SK-N-SH (cell line): ENCODE results near the gene SOAT2. TPM values are rescaled to one million over a fixed set of nuclear protein-coding genes. Genes with fewer than 3 reads are reported as not detected.

ENCODE experiments used
- CTCF ChIA-PET: fragments of 300-600, 350-600 bp; formaldehyde crosslinking; extraction: SDS; loops from one replicate; lab custom pipeline; 2021; lab: Yijun Ruan, JAX
- POLR2A ChIA-PET: fragments of 350-600 bp; sonication (Branson Sonifier 250); formaldehyde crosslinking; extraction: SDS; loops from one replicate; lab custom pipeline; 2020; ENCODE audit warnings: antibody characterized with exemption, inconsistent platforms; lab: Yijun Ruan, JAX
- DNase-seq: peaks from one replicate; pipeline ENCODE4 v3.0.0; 2012
- H2AFZ ChIP-seq: fragments of 200-600 bp; sonication (generic); 2 replicates; pipeline ENCODE4 v1.8.1; 2016; ENCODE audit warnings: antibody characterized with exemption, mild to moderate bottlenecking, low read depth
- H3F3A ChIP-seq: fragments of 200-600 bp; sonication (generic); replicated peaks from 2 replicates; pipeline ENCODE3; 2016; ENCODE audit warnings: antibody characterized with exemption, mild to moderate bottlenecking; ENCODE audit not compliant: insufficient read depth
- H3K27ac ChIP-seq, 2 experiments: fragments of 200-500 bp in 1 of 2; fragments of 200-600 bp in 1 of 2; sonication (Bioruptor generic) in 1 of 2; sonication (generic), shearing (Covaris generic) in 1 of 2; 2 replicates each; pipeline versions ENCODE4 v1.5.1 to v1.6.1; 2014 to 2016; ENCODE audit warnings: low read depth in 2 of 2, inconsistent platforms in 1 of 2, low read length in 1 of 2, mild to moderate bottlenecking in 1 of 2, mixed read lengths in 1 of 2
- H3K27me3 ChIP-seq: fragments of 200-600 bp; sonication (generic), shearing (Covaris generic); 2 replicates; pipeline ENCODE4 v1.6.1; 2016; ENCODE audit warnings: mixed run types; ENCODE audit not compliant: insufficient read depth
- H3K36me3 ChIP-seq, 2 experiments: fragments of 200-500 bp in 1 of 2; fragments of 200-600 bp in 1 of 2; sonication (Bioruptor generic) in 1 of 2; sonication (generic) in 1 of 2; replicated peaks in 1 of 2; 2 replicates each; pipeline versions ENCODE3 to v1.5.1; 2014 to 2016; ENCODE audit warnings: low read length in 1 of 2, mild to moderate bottlenecking in 1 of 2; ENCODE audit not compliant: insufficient read depth in 2 of 2, control insufficient read depth in 1 of 2
- H3K4me1 ChIP-seq, 2 experiments: fragments of 200-500 bp in 1 of 2; fragments of 200-600 bp in 1 of 2; sonication (Bioruptor generic) in 1 of 2; sonication (generic), shearing (Covaris generic) in 1 of 2; 2 replicates each; pipeline versions ENCODE4 v1.5.1 to v1.6.1; 2014 to 2016; ENCODE audit warnings: low read depth in 1 of 2, low read length in 1 of 2, mixed run types in 1 of 2; ENCODE audit not compliant: insufficient read depth in 2 of 2, control insufficient read depth in 1 of 2
- H3K4me2 ChIP-seq: fragments of 200-600 bp; sonication (generic), shearing (Covaris generic); 2 replicates; pipeline ENCODE4 v1.6.1; 2017; ENCODE audit warnings: mixed run types
- H3K4me3 ChIP-seq, 2 experiments: fragments of 200-500 bp in 1 of 2; fragments of 200-600 bp in 1 of 2; sonication (Bioruptor generic) in 1 of 2; sonication (generic), shearing (Covaris generic) in 1 of 2; 2 replicates each; pipeline versions ENCODE4 v1.5.1 to v1.8.1; 2014 to 2016; ENCODE audit warnings: low read depth in 2 of 2, inconsistent platforms in 1 of 2, low read length in 1 of 2, mild to moderate bottlenecking in 1 of 2, mixed read lengths in 1 of 2, moderate library complexity in 1 of 2
- H3K79me2 ChIP-seq: fragments of 200-600 bp; sonication (generic); 2 replicates; pipeline ENCODE4 v1.8.1; 2017; ENCODE audit warnings: mild to moderate bottlenecking; ENCODE audit not compliant: insufficient read depth
- H3K9ac ChIP-seq: fragments of 200-600 bp; sonication (generic); 2 replicates; pipeline ENCODE4 v1.6.1; 2017; ENCODE audit warnings: mixed run types
- H3K9me2 ChIP-seq: fragments of 200-600 bp; sonication (generic); 2 replicates; pipeline ENCODE4 v1.6.1; 2017; ENCODE audit warnings: mixed run types
- H3K9me3 ChIP-seq: fragments of 200-600 bp; sonication (generic); 2 replicates; pipeline ENCODE4 v1.6.1; 2017; ENCODE audit warnings: mixed run types, mild to moderate bottlenecking, moderate library complexity
- H4K20me1 ChIP-seq: fragments of 200-600 bp; sonication (generic); 2 replicates; pipeline ENCODE4 v1.6.1; 2017; ENCODE audit warnings: mild to moderate bottlenecking, mixed run types; ENCODE audit not compliant: insufficient read depth
- CTCF ChIP-seq: fragments of 200-600 bp; sonication (generic); IDR thresholded peaks from 2 replicates; pipeline ENCODE4 v1.6.1; 2017; ENCODE audit warnings: antibody characterized with exemption, mild to moderate bottlenecking, moderate library complexity
- EP300 ChIP-seq, 2 experiments: IDR thresholded peaks; 2 replicates each; pipeline versions ENCODE4 v1.4.0 to v1.6.1; 2012; ENCODE audit warnings: borderline replicate concordance in 1 of 2, low read depth in 1 of 2, low read length in 1 of 2
- EZH2phosphoT487 ChIP-seq: fragments of 200-600 bp; sonication (generic); IDR thresholded peaks from 2 replicates; pipeline ENCODE4 v1.6.1; 2017; ENCODE audit warnings: low read depth, mixed run types, mild to moderate bottlenecking, antibody characterized with exemption, moderate library complexity, borderline replicate concordance
- JUND ChIP-seq: IDR thresholded peaks from 2 replicates; pipeline ENCODE4 v1.4.0; 2012
- MAX ChIP-seq: IDR thresholded peaks from 2 replicates; pipeline ENCODE4 v1.4.0; 2012; ENCODE audit warnings: low read depth
- NFIC ChIP-seq: IDR thresholded peaks from 2 replicates; pipeline ENCODE4 v1.4.0; 2012; ENCODE audit warnings: borderline replicate concordance
- NRF1 ChIP-seq: IDR thresholded peaks from 2 replicates; pipeline ENCODE4 v1.6.1; 2012; ENCODE audit warnings: low read depth, mild to moderate bottlenecking, low read length
- POLR2AphosphoS5 ChIP-seq: IDR thresholded peaks from 2 replicates; pipeline ENCODE4 v1.6.1; 2012; ENCODE audit warnings: low read depth, low read length
- RAD21 ChIP-seq: IDR thresholded peaks from 2 replicates; pipeline ENCODE4 v1.6.1; 2012; ENCODE audit warnings: mild to moderate bottlenecking, low read length
- RCOR1 ChIP-seq: fragments of 150-350 bp; IDR thresholded peaks from 2 replicates; pipeline ENCODE4 v1.6.1; 2017; ENCODE audit warnings: antibody characterized with exemption, low read length
- SMC3 ChIP-seq: IDR thresholded peaks from 2 replicates; pipeline ENCODE4 v1.6.1; 2012; ENCODE audit warnings: low read depth, low read length, improper control_type of control experiment
- TAF1 ChIP-seq: IDR thresholded peaks from 2 replicates; pipeline ENCODE4 v1.6.1; 2012; ENCODE audit warnings: low read depth, mild to moderate bottlenecking, low read length, moderate library complexity, borderline replicate concordance
- TCF12 ChIP-seq: IDR thresholded peaks from 2 replicates; pipeline ENCODE4 v1.4.0; 2012
- TEAD4 ChIP-seq: IDR thresholded peaks from 2 replicates; pipeline ENCODE4 v1.4.0; 2012; ENCODE audit warnings: mild to moderate bottlenecking, borderline replicate concordance; ENCODE audit not compliant: insufficient read depth
- ZBTB33 ChIP-seq: IDR thresholded peaks from 2 replicates; pipeline ENCODE4 v1.4.0; 2012; ENCODE audit warnings: low read depth, borderline replicate concordance
- WGBS: methylation state at CpG from one replicate; pipeline ENCODE4 v1.1.6; 2017; ENCODE audit warnings: low lambda C conversion rate; 5-methylcytosine and 5-hydroxymethylcytosine counted together
- polyA plus RNA-seq, 3 experiments: library from polyadenylated mRNA; depleted of rRNA; stranded (reverse); fragments of >200 nt; gene quantifications; 2 replicates each; pipeline ENCODE4 v1.2.3, GENCODE V29; 2012

The SOAT2 gene
- polyA plus RNA-seq, 1 of the 3 experiments (the other 2 are of a cell fraction) = 0.18 TPM

- CTCF ChIA-PET = interaction anchor here (0.6 to 14.5 kb wide), 27 partner anchors 9 to 385 kb away, joined by 3 to 385 read pairs (median 10); partner anchors contain the start of genes AAAS, CSAD, IGFBP6 and SOAT2
- Histone ChIP-seq H3F3A (peaks cover 35% of the 10 kb centered on the region), H4K20me1 (no peaks in the 10 kb centered on the region), H3K79me2 (no peaks in the 10 kb centered on the region), H3K9ac (no peak overlapping the region), H3K4me2 (no peak overlapping the region), H3K9me2 (no peaks in the 10 kb centered on the region), H3K27ac (peak overlapping the region in 1 of 2 experiments; percentile 66; a peak in 2 of 4 replicates), H3K9me3 (no peaks in the 10 kb centered on the region), H3K4me1 (peaks cover 17 to 22% of the 10 kb centered on the region in 2 experiments; a peak in 3 of 4 replicates), H2AFZ (no peak overlapping the region), H3K27me3 (no peaks in the 10 kb centered on the region), H3K4me3 (no peak overlapping the region), H3K36me3 (peaks cover 11 to 30% of the 10 kb centered on the region in 2 experiments)
- TF ChIP-seq CTCF (no peak), RAD21 (no peak), ZBTB33 (no peak), RCOR1 (no peak), MAX (no peak), POLR2AphosphoS5 (no peak; the same call in 1 of the 2 replicates), SMC3 (no peak), EP300 (IDR thresholded peaks at IDR 0.05; ENCODE audit: borderline replicate concordance in 1 of 2, low read depth in 1 of 2, low read length in 1 of 2) (no peak), EZH2phosphoT487 (no peak), NRF1 (no peak), JUND (no peak), TAF1 (no peak), TCF12 (no peak), NFIC (no peak), TEAD4 (no peak)
- no peak for DNase-seq
- POLR2A ChIA-PET = interaction anchor here (0.8 to 2.1 kb wide), 4 partner anchors 15 to 94 kb away, joined by 3 to 10 read pairs (median 6); partner anchors contain the start of genes IGFBP6 and SPRYD3
- 95% methylated on average over 11 of the region's 11 CpGs for WGBS
These were observed 38.5 kb upstream of the SOAT2 start for GRCh38 chr12:53064613-53065436.
